GM12892 (cell line): ENCODE measurements around the gene OBP2A.
"Not testable (repeated sequence)": the region's sequence is repeated elsewhere in the genome, so short reads cannot be mapped to it uniquely, and the experiment has no call there.

Experiments used
- DNase-seq: peaks from one replicate; pipeline ENCODE4 v3.0.0; 2011; ENCODE audit not compliant: insufficient read length
- FAIRE-seq: peaks from 2 replicates; lab custom pipeline; 2011; peaks lifted over from hg19 to GRCh38; lab: Jason Lieb, UNC
- POLR2A ChIP-seq: IDR thresholded peaks from 2 replicates; pipeline ENCODE4 v1.6.1; 2011; ENCODE audit warnings: low read depth, low read length, control low read depth
- POLR2AphosphoS5 ChIP-seq: IDR thresholded peaks from 2 replicates; pipeline ENCODE4 v1.6.1; 2011; ENCODE audit warnings: low read depth, low read length, control low read depth
- TAF1 ChIP-seq: IDR thresholded peaks from 2 replicates; pipeline ENCODE4 v1.6.1; 2011; ENCODE audit warnings: low read depth, mild to moderate bottlenecking, control low read depth, low read length, borderline replicate concordance

Gene OBP2A

GRCh38 chr9:135523521-135524129 lies 22.3 kb upstream of the OBP2A start:
- no peak for DNase-seq
- FAIRE-seq, result no peak
- no peak for TF ChIP-seq POLR2A

DNA sequence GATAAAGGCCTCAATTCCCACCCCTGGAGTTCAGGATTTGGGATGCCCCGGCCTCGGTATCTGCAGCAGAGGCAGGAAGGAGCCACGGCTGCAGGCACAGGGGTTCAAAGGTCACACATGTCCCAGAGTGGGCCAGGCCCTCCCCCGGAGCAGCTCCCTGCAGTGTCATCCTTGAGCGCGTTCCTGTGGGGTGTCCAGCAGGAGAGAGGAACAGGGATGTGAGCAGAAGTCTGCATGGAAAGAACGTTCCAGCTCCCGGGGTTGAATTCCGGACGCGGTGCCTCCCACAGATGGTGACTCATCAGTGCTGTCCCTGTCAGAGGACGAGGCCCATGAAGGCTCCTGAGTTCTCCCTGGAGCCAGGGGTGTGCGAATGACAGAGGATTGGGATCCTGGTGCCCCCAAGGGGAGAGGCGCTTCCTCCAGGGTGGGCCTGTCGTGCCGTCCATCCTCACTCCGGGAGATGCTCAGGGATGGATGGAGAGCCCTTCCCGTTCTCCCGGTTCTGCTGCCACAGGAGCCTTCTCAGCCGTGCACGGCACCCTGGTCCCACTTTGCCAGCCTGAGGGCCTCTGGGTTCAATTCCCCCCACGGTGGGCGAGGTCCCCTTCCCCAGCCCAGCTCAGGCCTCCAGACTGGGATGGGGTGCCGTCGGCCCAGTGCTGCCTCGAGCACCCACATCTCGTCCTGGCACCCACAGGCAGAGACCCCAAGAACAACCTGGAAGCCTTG lies 21.6 kb upstream of the OBP2A start:
- FAIRE-seq (no peak), DNase-seq (no peak)
- TF ChIP-seq POLR2AphosphoS5, result no peak
- no peak for TF ChIP-seq TAF1
- no peak for TF ChIP-seq POLR2A

GRCh38 chr9:135525241-135526088 lies 20.5 kb upstream of the OBP2A start:
- FAIRE-seq (no peak), DNase-seq (no peak)
- TF ChIP-seq TAF1, result no peak
- no peak for TF ChIP-seq POLR2AphosphoS5
- no peak for TF ChIP-seq POLR2A

DNA sequence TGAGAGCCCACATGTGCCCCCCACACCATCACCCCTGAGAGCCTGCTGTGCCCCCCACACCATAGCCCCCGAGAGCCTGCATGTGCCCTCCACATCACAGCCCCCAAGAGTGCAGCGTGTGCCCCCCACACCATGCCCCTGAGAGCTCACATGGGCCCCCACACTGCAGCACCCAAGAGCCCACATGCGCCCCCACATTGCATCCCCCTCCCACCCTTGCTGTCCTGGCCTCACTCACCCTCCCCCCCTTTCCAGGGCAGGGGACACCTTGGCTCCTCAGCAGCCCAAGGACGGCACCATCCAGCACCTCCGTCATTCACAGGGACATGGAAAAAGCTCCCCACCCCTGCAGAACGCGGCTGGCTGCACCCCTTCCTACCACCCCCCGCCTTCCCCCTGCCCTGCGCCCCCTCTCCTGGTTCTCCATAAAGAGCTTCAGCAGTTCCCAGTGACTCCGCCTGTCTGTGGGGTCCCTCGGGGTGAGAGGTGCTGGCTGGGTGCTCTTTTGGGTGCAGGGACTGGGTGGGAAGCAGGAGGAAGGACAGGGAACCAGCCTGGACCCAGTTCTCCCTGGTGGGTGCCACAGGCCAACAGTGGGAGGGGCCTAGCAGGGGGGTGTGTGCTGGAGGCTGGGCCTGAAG lies 19.7 kb upstream of the OBP2A start:
- DNase-seq (no peak), FAIRE-seq (no peak)
- TF ChIP-seq POLR2A (no peak), POLR2AphosphoS5 (no peak), TAF1 (no peak)

DNA sequence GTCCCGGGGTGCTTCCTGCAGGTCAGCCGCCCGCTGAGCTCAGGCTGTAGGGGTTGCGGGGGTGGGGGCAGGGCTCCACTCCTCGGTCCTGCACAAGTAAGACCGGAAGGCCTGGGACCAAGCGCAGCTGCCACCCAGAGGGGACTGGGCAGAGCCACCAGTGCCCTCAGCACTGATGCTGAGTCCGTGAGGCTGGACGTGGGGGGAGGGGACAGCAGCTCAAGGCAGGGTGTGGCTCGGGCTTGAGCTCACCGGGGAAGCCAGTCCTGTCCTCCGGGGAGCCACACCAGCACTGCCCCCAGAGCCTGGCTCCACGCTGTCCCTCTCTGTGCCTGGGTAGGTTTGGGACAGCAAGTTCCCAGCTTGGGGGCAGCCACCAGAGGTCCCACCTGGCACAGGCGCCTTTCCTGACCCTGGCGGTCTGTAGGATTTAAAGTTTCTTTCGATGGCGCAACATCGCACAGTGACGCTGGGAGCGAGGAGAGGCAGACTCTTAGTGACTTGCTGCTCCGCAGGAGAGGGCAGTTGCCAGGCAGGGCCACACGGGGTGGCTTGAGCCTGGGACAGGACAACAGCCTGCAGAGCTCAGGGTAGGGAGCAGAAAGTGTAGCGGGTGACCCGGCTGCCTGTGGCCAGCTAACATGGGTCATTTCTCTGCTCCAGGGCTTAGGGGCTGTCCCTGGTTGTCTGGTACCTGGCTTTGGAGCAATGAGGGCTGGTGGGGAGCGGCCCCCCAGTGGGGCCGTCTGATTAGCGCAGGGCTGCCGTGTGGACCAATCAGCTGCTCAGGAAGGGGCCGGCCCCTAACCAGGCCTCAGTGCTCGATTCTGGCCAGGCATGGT lies 19.0 kb upstream of the OBP2A start:
- FAIRE-seq, result no peak
- TF ChIP-seq POLR2AphosphoS5 (no peak), POLR2A (no peak)
- no peak for DNase-seq

- DNase-seq, FAIRE-seq: not testable (repeated sequence)
Measured at GRCh38 chr9:135528842-135529435, 17.0 kb upstream of the OBP2A start.

GRCh38 chr9:135530146-135530545 lies 15.8 kb upstream of the OBP2A start:
- no peak for FAIRE-seq
- TF ChIP-seq TAF1 (no peak), POLR2AphosphoS5 (no peak), POLR2A (no peak)
- DNase-seq, result no peak

GRCh38 chr9:135531096-135531495 lies 14.8 kb upstream of the OBP2A start:
- TF ChIP-seq POLR2A (no peak), POLR2AphosphoS5 (no peak), TAF1 (no peak)
- DNase-seq, result no peak
- FAIRE-seq, result no peak

GRCh38 chr9:135533113-135533512 lies 12.8 kb upstream of the OBP2A start:
- FAIRE-seq (no peak), DNase-seq (no peak)
- TF ChIP-seq TAF1 (no peak), POLR2AphosphoS5 (no peak), POLR2A (no peak)

- DNase-seq (no peak), FAIRE-seq (no peak)
- TF ChIP-seq POLR2A (no peak), POLR2AphosphoS5 (no peak), TAF1 (no peak)
Measured at GRCh38 chr9:135533674-135534073, 12.3 kb upstream of the OBP2A start.

DNA sequence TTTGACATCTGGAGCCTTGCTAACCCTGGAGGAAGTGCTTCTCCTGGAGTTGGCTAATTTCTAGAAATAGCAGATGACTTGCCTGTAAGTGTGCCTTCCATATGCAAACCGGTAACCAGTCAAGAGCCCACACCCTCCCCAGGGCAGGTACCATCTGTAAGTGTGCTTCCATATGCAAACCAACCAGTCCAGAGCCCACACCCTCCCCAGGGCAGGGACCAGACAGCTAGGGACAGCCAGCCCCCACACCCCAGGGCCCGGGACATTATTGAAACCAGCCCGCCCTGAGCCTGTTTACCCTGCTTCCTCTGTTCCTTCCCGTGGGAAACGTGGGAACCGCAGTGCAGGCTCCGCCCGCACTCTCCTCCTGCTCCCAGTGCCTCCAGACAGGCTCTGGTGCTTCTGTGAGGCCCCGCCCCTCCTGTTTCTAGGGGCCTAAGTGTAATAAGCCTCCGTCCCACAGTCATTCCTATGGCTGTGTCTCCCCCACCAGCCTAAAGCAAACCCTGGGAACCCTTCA lies 11.7 kb upstream of the OBP2A start:
- DNase-seq, FAIRE-seq: not testable (repeated sequence)

- not testable (repeated sequence) for DNase-seq, FAIRE-seq
Measured at GRCh38 chr9:135534826-135535225, 11.1 kb upstream of the OBP2A start.

DNA sequence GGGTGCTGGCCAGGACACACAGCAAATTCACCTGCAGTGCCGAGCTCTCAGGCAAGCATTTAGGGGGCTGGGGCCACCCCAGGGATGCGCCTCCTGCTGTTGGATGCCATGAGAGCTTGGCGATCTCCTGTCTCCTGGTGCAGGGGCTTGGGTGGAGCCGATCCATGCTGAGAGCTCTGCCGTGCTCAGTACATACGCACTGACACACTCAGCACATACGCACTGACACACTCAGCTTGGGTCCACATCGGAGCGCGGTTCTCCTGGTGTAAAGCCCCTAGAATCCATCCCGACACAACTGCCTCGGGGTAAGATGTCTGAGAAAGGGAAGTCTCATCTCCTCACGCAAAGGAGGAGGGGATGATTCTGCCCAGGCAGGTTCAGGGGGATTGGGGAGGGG lies 10.3 kb upstream of the OBP2A start:
- not testable (repeated sequence) for FAIRE-seq

More for the DNA sequence above, 10.3 kb upstream of the OBP2A start:
- DNase-seq, result not testable (repeated sequence)
